PC-3 (cell line): ENCODE data around the gene PRM2. TPM values are rescaled to one million over a fixed set of nuclear protein-coding genes. Genes with fewer than 3 reads are reported as not detected.

Experiments used
- ATAC-seq: fragments of 200-7000 bp; cut with Tn5 transposase; 2 replicates; pipeline ENCODE4 v1.9.1; 2020; ENCODE audit warnings: mild to moderate bottlenecking, moderate library complexity
- BruUV-seq: library from RNA; stranded (reverse); fragments of 400-500 nt; replicated peaks from 2 replicates; lab custom pipeline; 2021; lab: Mats Ljungman, UMichigan
- CTCF ChIA-PET: fragments of 300-600 bp; sonication (Branson Sonifier 250); formaldehyde crosslinking; loops from one replicate; lab custom pipeline; 2022; ENCODE audit warnings: antibody characterized with exemption; lab: Charles Lee
- POLR2A ChIA-PET: fragments of 300-600 bp; sonication (Branson Sonifier 250); formaldehyde crosslinking; loops from one replicate; lab custom pipeline; 2022; ENCODE audit warnings: antibody characterized with exemption; ENCODE audit not compliant: unreplicated experiment; lab: Charles Lee
- DNase-seq: peaks from one replicate; pipeline ENCODE4 v3.0.0-alpha.2; 2015
- H2AFZ ChIP-seq: fragments of 300-600 bp; sonication (generic); 2 replicates; pipeline ENCODE4 v1.6.0; 2016; ENCODE audit warnings: antibody characterized with exemption, low read length
- H3F3A ChIP-seq: fragments of 300-600 bp; sonication (generic); one replicate; pipeline ENCODE4 v1.6.0; 2017; ENCODE audit warnings: antibody characterized with exemption, low read length, control low read depth, mild to moderate bottlenecking; ENCODE audit not compliant: unreplicated experiment
- H3K27ac ChIP-seq: fragments of 300-600 bp; sonication (generic); 2 replicates; pipeline ENCODE4 v1.5.1; 2016; ENCODE audit warnings: mild to moderate bottlenecking, low read length
- H3K27me3 ChIP-seq: fragments of 300-600 bp; sonication (generic); 2 replicates; pipeline ENCODE4 v1.6.1; 2016; ENCODE audit warnings: low read length, mixed read lengths
- H3K36me3 ChIP-seq: fragments of 300-600 bp; sonication (generic); 2 replicates; pipeline ENCODE4 v1.6.1; 2016; ENCODE audit warnings: low read depth, mixed run types, low read length, mixed read lengths
- H3K4me1 ChIP-seq: fragments of 300-600 bp; sonication (generic); 2 replicates; pipeline ENCODE4 v1.5.1; 2016; ENCODE audit warnings: low read length; ENCODE audit not compliant: insufficient read depth
- H3K4me2 ChIP-seq: fragments of 300-600 bp; sonication (generic); 2 replicates; pipeline ENCODE4 v1.6.0; 2016; ENCODE audit warnings: low read length
- H3K4me3 ChIP-seq: fragments of 300-600 bp; sonication (generic); 2 replicates; pipeline ENCODE4 v1.5.1; 2016; ENCODE audit warnings: mild to moderate bottlenecking, low read length, mixed read lengths
- H3K79me2 ChIP-seq: fragments of 300-600 bp; sonication (generic); 2 replicates; pipeline ENCODE4 v1.6.1; 2017; ENCODE audit warnings: low read length, mixed read lengths
- H3K9ac ChIP-seq: fragments of 300-600 bp; sonication (generic); 2 replicates; pipeline ENCODE4 v1.6.0; 2016; ENCODE audit warnings: mild to moderate bottlenecking, low read length
- H3K9me2 ChIP-seq: fragments of 300-600 bp; sonication (generic); replicated peaks from 2 replicates; pipeline ENCODE4 v1.6.1; 2016; ENCODE audit warnings: mixed run types, low read length, mixed read lengths
- H3K9me3 ChIP-seq: fragments of 300-600 bp; sonication (generic); 2 replicates; pipeline ENCODE4 v1.6.1; 2016; ENCODE audit warnings: low read length, mixed read lengths
- H4K20me1 ChIP-seq: fragments of 300-600 bp; sonication (generic); 2 replicates; pipeline ENCODE4 v1.6.1; 2016; ENCODE audit warnings: low read length, mixed read lengths
- CTCF ChIP-seq: fragments of 300-600 bp; sonication (generic); conservative IDR thresholded peaks from 2 replicates; pipeline ENCODE4 v1.5.1; 2017; ENCODE audit warnings: antibody characterized with exemption, low read depth, mild to moderate bottlenecking, low read length
- EZH2 ChIP-seq: fragments of 300-600 bp; sonication (generic); IDR thresholded peaks from one replicate; pipeline ENCODE4 v1.6.1; 2017; ENCODE audit warnings: antibody characterized with exemption, mild to moderate bottlenecking, low read length; ENCODE audit not compliant: unreplicated experiment
- EZH2phosphoT487 ChIP-seq: fragments of 300-600 bp; sonication (generic); IDR thresholded peaks from 2 replicates; pipeline ENCODE4 v1.6.1; 2018; ENCODE audit warnings: mild to moderate bottlenecking, antibody characterized with exemption, low read length, borderline replicate concordance
- intact Hi-C: fragments of 100-400 bp; cut with micrococcal nuclease; formaldehyde crosslinking; loops from 2 replicates; pipeline ENCODE4 v1.9.0; 2023
- total RNA-seq: library from RNA; depleted of rRNA; stranded (reverse); fragments of >200 nt; gene quantifications from 2 replicates; pipeline ENCODE4 v1.2.3, GENCODE V29; 2014

Gene PRM2
- total RNA-seq, 1 experiment from 2014 or later: not detected

- H3K4me1 ChIP-seq: peaks cover 18% of the 10 kb centered on the region
- no peaks in the 10 kb centered on the region for H3K9me3 ChIP-seq
- peaks cover 26% of the 10 kb centered on the region for H3K79me2 ChIP-seq
- H3F3A ChIP-seq: no peaks in the 10 kb centered on the region
- ATAC-seq: no peak
- no peak overlapping the region for H3K9ac ChIP-seq
- TF ChIP-seq CTCF (no peak), EZH2 (no peak), EZH2phosphoT487 (no peak)
- H3K27me3 ChIP-seq: no peaks in the 10 kb centered on the region
- no peaks in the 10 kb centered on the region for H3K9me2 ChIP-seq
- CTCF ChIA-PET: no interaction called here
- H3K27ac ChIP-seq: no peak overlapping the region
- intact Hi-C loops: loop anchor here (10.0 kb wide), 1 partner anchor 117 kb away; no protein-coding TSS in a partner anchor
- no peaks in the 10 kb centered on the region for H3K36me3 ChIP-seq
- DNase-seq: no peak
- POLR2A ChIA-PET: no interaction called here
- no TSS peak for BruUV-seq
- no peak overlapping the region for H3K4me3 ChIP-seq
- H3K4me2 ChIP-seq: no peak overlapping the region
- H4K20me1 ChIP-seq: peaks cover 22% of the 10 kb centered on the region
- no peak overlapping the region for H2AFZ ChIP-seq
These were observed 24.5 kb downstream of the PRM2 start for GRCh38 chr16:11251525-11252481.

GRCh38 chr16:11250786-11251524 is 25.3 kb downstream of the PRM2 start:
- Histone ChIP-seq H3K27me3 (no peaks in the 10 kb centered on the region), H3K9me2 (no peaks in the 10 kb centered on the region), H3K27ac (no peak overlapping the region), H3K4me1 (peaks cover 17% of the 10 kb centered on the region), H3K4me2 (no peak overlapping the region), H3K9me3 (no peaks in the 10 kb centered on the region), H4K20me1 (peaks cover 22% of the 10 kb centered on the region), H3K36me3 (no peaks in the 10 kb centered on the region), H2AFZ (no peak overlapping the region), H3K79me2 (peaks cover 26% of the 10 kb centered on the region), H3K9ac (no peak overlapping the region), H3K4me3 (no peak overlapping the region), H3F3A (no peaks in the 10 kb centered on the region)
- ChIA-PET POLR2A (no interaction called here), CTCF (no interaction called here)
- ATAC-seq (no peak), DNase-seq (no peak)
- BruUV-seq: no TSS peak
- no peak for TF ChIP-seq EZH2phosphoT487
- no peak for TF ChIP-seq EZH2
- no peak for TF ChIP-seq CTCF
- intact Hi-C loops: loop anchor here (10.0 kb wide), 1 partner anchor 116 kb away; no protein-coding TSS in a partner anchor
